Measurements from ENCODE around the gene NXPH1. TPM values are rescaled to one million over a fixed set of nuclear protein-coding genes. Genes with fewer than 3 reads are reported as not detected.
"Not testable (repeated sequence)": the region's sequence is repeated elsewhere in the genome, so short reads cannot be mapped to it uniquely, and the experiment has no call there.

NXPH1 gene
- total RNA-seq, 1 donor from 2014 or later = not detected

DNA sequence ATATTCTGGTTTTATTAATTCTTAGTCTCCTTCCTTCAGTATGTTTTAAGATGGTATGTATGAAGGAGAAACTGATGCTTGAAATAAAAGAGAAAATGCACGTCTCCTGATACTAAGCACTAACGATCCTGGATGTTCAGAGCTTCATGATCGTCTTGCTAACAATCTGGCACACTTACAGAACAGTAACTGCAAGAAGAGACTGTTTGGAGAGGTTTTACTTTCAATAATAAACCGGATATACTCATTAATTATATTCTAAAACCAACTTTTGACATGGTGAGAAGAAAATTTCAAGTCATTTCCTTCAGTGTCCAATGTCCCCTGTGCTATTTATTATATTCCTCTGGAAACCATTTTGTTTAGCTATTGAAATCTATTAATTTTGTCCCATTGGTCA, 251.0 kb downstream of the NXPH1 start:
- no peak for DNase-seq (ENCODE audit: low spot score)

DNA sequence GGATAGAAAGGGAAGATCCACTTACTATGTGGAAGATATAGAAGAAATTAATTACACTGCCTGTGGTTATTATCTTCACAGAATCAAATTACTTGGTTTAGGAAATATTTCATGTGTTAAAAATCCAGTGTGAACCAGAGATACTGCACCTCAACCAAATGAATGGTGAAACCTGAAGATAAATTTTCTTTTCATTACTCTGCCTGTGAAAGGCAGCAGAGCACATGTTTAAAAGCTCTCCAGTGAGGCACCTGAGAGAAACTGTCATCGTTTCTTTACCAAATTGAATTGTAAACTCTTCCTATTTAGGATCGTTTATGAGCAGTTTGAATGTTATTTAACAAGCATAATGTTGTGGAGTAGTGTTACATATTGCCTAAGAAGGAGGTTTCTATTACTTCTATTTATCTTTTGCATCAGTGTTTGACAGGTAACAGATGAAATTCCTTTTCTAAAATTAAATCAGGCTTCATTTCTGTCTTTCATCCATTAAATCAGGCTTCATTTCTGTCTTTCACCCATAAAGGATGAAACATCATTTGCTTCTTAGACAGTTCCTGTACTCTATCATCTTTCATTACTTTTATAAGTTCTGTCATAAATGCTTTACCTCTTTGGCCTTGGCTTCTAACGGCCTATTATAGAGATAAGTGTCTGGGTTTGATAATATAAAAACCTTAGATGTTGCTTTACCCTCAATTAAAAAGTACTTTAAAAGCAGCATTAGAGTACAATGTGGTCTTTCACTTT, 266.6 kb downstream of the NXPH1 start:
- no peak for DNase-seq (ENCODE audit: low spot score)

DNA sequence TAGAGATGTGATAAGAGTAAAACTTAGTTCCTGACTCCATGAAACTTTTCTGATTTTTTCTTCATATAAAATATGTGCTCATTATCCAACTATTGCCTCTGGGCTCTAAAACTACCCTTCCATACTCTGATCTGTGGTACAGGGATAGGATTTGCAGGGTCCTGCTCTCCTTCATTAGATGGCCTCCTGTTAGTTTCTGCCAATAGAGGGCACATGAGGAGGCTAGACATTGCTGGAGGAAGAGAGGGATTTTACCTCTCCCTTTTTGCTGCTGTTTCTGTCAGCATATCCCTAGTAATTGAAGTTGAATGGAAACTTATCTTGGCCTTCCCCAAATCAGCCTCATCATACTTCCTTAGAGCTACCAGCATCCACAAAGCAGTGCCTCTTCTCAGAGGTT, 269.4 kb downstream of the NXPH1 start:
- DNase-seq (ENCODE audit: low spot score) = no peak

DNA sequence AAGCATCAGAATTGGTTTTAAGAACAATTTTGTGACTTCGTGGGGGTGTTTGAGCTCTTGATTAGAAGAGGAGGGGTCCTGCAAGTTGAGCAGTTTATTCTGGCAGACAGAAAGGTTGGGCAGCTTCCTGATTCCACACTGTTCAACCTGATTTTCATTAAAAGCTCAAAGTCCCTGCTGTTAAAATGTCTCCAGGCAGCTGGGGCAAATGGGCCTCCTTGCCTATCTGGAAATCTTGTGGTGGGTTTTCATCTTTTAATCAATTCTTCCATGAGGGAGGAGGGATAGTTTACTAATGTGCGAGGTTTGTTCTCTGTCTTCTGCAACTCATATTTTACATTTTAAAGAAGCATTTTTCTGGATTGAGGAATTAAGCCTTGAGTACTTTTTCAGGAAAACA, 276.7 kb downstream of the NXPH1 start:
- DNase-seq (ENCODE audit: low spot score) = no peak

DNA sequence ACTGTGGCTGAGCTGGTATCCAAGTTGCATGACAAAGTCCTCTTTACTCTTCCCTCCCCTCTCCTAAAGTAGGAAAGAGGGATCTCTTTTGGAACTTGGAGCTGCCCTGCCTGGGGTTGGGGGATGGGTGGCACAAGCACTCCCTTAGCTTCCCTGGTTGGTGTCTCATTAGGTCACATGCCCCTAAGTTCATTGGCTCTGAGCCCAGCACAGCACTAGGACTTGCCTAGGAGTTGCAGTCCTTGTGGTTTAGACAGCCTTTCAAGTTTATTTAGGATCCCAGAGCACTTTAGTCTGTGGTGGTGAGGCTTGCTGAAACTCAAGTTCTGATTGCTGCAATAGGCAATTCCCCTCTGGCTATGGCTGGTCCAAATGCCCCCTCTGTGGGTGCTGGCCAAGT, 281.4 kb downstream of the NXPH1 start:
- DNase-seq (ENCODE audit: low spot score) = no peak

DNA sequence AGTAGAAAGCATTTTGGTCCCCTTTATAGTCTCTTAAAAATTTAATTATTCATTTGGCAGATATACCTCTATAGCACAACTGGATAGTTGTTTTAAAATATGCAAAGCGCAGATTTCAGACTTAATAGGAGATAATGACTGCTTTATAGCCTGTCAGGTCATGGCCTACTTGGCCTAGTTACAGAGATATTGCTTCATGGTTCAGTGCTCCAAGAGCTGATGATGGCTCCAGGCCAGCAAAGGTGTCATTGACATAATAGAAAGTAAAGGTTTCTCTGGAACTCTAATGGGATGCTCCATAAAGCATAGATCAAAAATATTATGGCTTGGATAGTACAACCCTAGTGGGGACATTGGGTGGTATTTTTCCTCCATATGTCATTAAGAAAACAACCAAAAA, 285.7 kb downstream of the NXPH1 start:
- no peak for DNase-seq (ENCODE audit: low spot score)

DNA sequence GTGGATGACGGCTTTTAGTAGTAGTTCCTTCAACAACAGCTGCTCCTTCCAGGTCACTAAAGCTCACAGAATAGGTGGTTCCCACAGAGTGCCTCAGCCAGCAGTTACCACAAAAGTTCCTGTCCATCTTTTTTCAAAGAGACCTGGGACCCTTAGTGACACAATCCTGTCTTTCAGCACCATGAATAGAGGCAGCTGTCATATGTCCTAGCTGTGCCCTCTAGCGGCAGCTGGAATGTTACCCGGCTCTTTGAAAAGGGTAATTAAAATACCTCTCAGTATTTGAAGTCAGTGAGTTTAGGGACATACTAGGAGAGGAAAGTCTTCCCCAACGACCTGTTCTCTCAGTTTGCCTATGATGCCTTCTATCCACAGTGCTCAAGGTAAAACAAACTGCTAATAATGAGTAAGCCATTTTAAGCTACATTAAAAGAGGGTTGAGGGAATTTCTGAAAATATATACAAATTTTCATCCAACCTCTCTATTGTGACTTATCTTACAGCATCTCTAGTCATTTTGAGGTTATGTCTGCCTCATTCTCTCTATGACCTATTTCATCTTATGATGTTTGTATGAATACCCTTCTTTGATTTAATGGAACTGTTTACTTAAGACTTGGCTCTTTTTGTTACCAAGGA, 290.8 kb downstream of the NXPH1 start:
- DNase-seq (ENCODE audit: low spot score) = no peak

DNA sequence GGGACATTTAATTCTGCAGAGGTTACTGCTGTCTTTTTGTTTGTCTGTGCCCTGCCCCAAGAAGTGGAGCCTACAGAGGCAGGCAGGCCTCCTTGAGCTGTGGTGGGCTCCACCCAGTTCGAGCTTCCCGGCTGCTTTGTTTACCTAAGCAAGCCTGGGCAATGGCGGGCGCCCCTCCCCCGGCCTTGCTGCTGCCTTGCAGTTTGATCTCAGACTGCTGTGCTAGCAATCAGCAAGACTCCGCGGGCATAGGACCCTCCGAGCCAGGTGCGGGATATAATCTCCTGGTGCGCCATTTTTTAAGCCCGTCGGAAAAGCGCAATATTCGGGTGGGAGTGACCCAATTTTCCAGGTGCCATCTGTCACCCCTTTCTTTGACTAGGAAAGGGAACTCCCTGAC, 298.3 kb downstream of the NXPH1 start:
- not testable (repeated sequence) for DNase-seq (ENCODE audit: low spot score)

DNA sequence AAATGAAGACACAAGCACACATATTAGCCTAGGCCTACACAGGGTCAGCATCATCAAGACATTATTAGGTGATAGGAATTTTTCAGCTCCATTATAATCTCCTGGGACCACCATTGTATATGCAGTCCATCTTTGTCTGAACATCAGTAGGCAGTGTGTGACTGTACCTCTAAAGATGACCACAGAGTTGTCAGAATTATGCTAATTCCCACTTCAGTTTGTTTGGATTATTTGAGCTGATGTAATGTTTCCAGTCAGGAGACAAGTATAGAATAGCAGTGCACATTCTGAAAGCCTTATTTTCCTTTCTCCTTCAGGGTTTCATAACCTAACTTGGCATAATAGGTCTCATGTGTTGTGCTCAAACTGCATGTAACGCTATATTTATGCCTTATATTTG, 306.4 kb downstream of the NXPH1 start:
- DNase-seq (ENCODE audit: low spot score) = no peak

DNA sequence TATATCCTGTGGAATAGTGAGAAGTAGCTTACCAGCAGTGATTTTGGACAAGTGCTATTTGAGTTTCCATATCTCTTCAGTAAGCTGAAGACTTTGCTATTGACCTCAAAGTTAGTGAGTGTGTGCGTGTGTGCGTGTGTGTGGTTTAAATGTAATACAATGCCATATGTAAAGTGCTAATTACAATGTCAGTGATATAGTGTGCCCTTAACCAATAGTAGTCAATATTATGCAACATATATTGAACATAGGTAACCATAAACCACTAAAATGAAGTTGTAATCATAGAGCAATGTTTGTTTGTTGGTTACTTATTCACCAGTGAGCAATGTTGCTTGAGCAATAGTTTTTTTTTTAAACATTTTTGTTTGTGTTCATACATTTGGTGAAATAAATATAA, 309.4 kb downstream of the NXPH1 start:
- DNase-seq (ENCODE audit: low spot score) = no peak

DNA sequence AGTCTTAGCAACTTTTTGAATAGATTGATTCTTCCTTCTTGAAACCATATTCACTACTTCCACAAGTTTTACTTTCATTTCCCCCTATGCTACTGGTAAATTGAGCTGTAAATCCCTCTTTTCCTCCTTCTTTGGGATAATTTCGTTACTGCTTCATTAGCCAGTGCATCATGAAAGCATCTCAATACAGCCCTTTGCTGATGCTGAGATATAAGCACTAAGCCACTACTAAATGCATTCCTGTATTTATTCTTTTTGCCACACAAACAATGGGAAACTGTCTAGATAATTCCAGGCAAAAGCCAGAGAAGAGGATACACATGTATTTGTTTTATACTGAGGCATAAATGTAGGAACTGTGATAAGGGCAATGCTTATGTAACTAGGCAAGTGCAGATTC, 313.9 kb downstream of the NXPH1 start:
- no peak for DNase-seq (ENCODE audit: low spot score)

DNA sequence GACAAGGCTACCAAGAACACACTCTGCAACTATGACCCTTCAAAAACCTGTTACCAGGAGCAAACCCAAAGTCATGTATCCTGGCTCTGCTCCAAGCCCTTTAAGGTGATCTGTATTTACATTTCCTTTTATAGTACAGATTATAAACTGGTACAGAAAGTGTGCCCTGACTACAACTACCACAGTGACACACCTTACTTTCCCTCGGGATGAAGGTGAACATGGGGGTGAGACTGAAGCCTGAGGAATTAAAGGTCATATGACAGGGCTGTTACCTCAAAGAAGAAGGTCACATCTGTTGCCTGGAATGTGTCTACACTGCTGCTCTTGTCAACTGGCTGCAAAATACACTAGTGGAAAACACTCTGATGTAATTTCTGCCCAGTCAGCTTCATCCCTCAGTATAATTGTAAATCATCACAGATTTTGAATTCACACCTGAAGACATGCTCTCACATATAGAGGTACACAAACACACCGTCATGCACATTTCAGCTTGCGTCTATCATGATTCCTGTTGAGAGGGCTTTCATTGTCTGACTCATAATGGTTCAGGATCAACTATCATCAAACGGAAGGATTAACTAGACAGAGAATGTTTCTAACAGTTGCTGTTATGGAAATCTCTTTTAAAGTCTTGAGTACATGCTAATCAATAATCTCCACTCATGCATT, 318.3 kb downstream of the NXPH1 start:
- DNase-seq (ENCODE audit: low spot score) = no peak

DNA sequence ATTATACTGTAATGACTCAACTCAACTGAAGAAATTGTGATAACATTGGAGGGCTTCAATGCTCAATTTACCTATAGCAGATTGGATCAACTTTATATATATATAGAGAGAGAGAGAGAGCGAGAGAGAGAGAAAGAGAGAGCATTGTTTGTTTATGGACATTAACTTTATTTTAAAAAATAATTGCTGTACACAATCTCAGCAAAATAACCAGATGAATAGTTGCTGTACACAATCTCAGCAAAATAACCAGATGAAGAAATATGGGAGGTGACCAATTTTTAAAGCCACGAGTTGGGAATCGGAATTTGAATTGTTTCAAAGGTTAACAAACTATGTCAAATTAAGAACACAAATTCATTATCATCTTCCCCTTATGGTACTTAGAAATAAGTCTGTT, 319.9 kb downstream of the NXPH1 start:
- no peak for DNase-seq (ENCODE audit: low spot score)

DNA sequence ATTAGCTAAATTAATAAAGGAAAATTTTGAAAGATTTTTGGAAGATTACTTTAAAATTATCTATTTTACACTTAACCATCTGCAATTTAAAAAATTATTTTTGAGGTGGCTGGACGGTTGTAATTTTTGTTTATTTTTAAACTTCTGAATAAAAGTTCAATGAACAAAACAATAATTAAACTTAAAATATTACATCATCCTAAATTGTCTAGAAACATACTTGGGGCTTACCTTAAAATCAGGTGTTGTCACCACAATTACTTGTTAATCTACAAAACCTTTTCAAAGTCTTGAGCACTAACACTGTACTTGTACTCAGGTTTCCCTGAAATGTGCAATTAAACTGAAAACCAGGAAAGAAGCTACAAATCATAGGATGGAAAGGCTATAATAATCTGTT, 328.3 kb downstream of the NXPH1 start:
- no peak for DNase-seq (ENCODE audit: low spot score)

DNA sequence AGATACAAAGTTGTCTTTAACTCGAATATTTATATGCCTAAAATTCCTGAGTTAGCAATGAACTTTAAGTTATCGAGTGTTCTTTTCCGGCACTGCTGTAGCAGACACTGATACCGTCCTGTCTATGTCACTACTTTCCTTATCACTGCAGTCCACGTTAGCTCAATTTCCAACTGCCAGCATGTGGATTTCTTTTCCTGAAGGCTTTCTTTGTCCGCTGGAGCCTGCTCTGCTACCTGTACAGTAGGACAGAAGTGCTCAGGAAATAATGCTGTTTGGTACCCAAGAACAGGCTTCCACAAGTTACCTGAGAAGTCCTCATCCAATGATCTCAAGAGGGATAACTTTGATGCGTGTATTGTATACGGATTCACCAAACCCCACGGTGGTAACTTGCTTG, 329.4 kb downstream of the NXPH1 start:
- DNase-seq (ENCODE audit: low spot score) = no peak

DNA sequence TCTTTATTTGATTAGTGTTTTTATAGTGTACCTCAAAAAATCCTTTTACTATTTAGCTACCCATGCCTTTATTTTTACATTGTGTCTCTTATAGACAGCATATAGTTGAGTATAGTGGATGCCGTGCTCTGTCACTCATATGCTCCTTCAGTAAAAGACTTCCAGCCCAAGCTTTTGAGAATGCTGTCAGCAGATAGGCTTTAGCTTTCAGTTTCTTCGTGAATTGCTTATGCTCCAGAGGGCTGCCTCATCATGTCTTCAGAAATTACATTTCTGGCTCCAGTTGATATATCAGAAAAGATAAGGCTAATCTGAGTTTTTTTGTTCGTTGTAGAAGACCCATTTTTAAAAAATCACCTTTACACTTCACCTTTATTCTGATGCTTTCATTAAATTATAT, 332.0 kb downstream of the NXPH1 start:
- no peak for DNase-seq (ENCODE audit: low spot score)

DNA sequence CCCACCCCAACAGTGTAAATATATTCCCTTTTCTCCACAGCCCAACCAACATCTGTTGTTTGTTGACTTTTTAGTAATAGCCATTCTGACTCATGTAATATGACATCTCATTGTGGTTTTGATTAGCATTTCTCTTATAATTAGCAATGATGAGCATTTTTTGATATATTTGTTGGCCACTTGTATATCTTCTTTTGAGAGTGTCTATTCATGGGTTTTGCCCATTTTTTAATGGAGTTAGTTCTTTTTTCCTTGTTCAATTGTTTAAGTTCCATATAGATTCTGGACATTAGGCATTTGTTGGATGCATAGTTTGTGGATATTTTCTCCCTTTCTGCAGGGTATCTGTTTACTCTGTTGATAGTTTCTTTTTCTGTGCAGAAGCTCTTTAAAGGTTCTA, 340.1 kb downstream of the NXPH1 start:
- no peak for DNase-seq (ENCODE audit: low spot score)

DNA sequence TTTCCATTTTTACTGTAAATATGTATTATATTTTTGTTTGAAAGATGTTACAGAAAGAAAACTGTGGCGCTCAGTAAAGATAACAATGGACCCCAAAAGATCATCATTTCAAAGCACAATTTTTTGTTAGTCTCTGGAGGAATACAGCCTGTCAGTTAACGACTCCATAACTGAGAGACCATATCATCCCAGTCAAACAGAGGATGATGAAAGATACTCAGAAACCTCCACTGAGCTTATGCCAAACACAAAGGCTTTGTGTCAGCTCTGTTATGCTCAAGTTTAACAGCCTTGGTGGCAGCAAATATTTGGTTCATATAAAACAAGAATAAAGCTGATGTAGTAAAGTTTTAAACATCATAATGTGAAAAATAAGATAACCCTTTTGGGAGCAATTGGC, 345.1 kb downstream of the NXPH1 start:
- DNase-seq (ENCODE audit: low spot score) = no peak

DNA sequence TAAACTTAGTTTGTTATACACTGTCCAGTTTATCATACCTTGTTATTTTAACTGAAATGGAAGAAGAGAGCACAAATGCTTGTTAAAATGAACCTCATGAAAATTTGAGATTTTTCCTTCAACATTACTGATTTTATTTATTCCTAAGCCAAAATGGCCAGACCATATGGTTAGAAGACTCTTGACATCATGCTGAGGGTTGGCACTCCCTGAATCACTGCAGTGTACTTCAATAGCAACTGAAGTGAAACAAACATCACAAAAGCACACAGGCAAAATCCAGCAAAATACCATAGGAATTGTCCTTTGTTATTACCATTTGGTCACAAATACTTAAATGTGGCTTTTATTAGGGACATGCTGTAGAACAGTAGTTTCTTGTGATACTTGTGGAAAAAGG, 347.8 kb downstream of the NXPH1 start:
- DNase-seq (ENCODE audit: low spot score) = no peak

DNA sequence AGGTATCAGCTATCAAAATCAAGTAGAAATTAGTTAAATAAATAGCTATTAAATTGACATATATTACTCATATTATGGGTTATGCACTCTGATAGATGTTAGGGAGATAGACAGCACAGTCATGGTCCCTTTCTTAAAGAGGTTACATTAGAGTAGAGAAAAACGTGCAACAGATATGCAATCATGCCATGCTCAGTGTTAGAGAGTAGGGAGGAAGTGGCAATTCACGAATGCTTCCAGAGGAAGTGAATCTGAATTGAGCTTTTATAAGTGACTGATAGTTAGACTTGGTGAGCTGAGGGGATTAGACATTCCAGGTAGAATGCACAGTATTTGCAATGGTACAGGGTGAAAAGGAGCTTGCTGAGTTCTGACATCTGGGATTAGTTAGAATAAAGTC, 349.8 kb downstream of the NXPH1 start:
- DNase-seq (ENCODE audit: low spot score) = no peak

DNA sequence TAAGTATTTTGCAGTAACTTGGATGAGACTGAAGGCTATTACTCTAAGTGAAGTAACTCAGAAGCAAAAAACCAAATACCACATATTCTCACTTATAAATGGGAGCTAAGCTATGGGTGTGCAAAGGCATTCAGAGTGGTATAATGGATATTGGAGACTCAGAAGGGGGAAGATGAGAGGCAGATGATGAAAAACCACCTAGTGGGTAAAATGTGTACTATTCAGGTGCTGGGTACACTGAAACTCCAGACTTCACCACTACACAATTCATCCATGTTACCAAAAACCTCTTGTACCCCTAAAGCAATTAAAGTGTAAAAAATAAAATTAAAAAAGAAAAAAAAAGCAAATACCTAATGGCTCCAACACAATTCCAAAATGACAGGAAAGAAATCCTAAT, 351.7 kb downstream of the NXPH1 start:
- DNase-seq (ENCODE audit: low spot score) = no peak

DNA sequence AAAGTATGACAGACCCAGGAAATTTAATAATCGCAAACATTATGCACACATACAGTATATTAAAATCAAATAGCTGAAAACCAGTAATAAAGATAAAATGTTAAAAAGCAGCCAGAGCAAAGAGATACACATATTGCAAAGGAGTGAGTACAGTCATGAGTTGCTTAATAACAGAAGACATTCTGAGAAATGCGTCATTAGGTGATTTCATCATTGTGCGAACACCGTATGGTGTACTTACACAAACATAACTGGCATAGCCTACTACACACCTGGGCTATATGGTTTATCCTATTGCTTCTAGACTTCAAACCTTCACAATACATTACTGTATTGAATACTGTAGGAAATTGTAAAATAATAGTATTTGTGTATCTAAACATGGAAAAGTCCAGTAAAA, 367.6 kb downstream of the NXPH1 start:
- no peak for DNase-seq (ENCODE audit: low spot score)
